CD4-positive, alpha-beta T cell (primary cell): ENCODE results near the gene PTPRN2. TPM values are rescaled to one million over a fixed set of nuclear protein-coding genes. Genes with fewer than 3 reads are reported as not detected.

Experiments
- ATAC-seq: fragments of 200-7000 bp; cut with Tn5 transposase; one replicate; pipeline ENCODE4 v1.10.0; 2022; ENCODE audit warnings: mild to moderate bottlenecking; ENCODE audit not compliant: poor library complexity
- CTCF ChIA-PET: fragments of 350-600 bp; sonication (Branson Sonifier 250); formaldehyde crosslinking; loops from one replicate; lab custom pipeline; 2021; ENCODE audit warnings: antibody characterized with exemption, inconsistent platforms; lab: Charles Lee
- POLR2A ChIA-PET: fragments of 350-600 bp; sonication (Branson Sonifier 250); formaldehyde crosslinking; loops from one replicate; lab custom pipeline; 2021; ENCODE audit warnings: antibody characterized with exemption, inconsistent platforms; lab: Charles Lee
- DNase-seq, 14 experiments: peaks; one replicate each; pipeline ENCODE4 v3.0.0-alpha.2; 2013 to 2020; ENCODE audit warnings: mixed read lengths in 2 of 14
- H3K27ac ChIP-seq, 2 donors: one replicate each; pipeline versions ENCODE4 v1.5.1 to v1.7.0; 2013; ENCODE audit warnings: low read length in 2 of 2, low read depth in 1 of 2, mild to moderate bottlenecking in 1 of 2
- H3K27me3 ChIP-seq, 2 experiments: 1 replicate in 1 of 2; 2 replicates in 1 of 2; pipeline versions ENCODE4 v1.6.1 to v1.7.0; 2013; ENCODE audit warnings: low read length in 2 of 2, control low read depth in 1 of 2, mild to moderate bottlenecking in 1 of 2, moderate library complexity in 1 of 2; ENCODE audit not compliant: insufficient read depth in 2 of 2, control insufficient read depth in 1 of 2
- H3K36me3 ChIP-seq: one replicate; pipeline ENCODE4 v1.6.1; 2013; ENCODE audit warnings: low read length, control low read depth; ENCODE audit not compliant: insufficient read depth
- H3K4me1 ChIP-seq: one replicate; pipeline ENCODE4 v1.6.1; 2013; ENCODE audit warnings: low read length, control low read depth; ENCODE audit not compliant: insufficient read depth
- H3K4me3 ChIP-seq: one replicate; pipeline ENCODE4 v1.5.1; 2013; ENCODE audit warnings: mild to moderate bottlenecking, low read length, moderate library complexity
- H3K9me3 ChIP-seq, 2 experiments: 1 replicate in 1 of 2; 2 replicates in 1 of 2; pipeline versions ENCODE4 v1.6.1 to v1.7.0; 2013; ENCODE audit warnings: low read length in 2 of 2, mild to moderate bottlenecking in 2 of 2, control low read depth in 1 of 2, moderate library complexity in 1 of 2; ENCODE audit not compliant: control insufficient read depth in 1 of 2, insufficient read depth in 1 of 2
- H3K27ac Mint-ChIP-seq: one replicate; pipeline ENCODE4 v1.8.0; 2020; ENCODE audit warnings: mixed read lengths
- H3K27me3 Mint-ChIP-seq: one replicate; pipeline ENCODE4 v1.8.0; 2021; ENCODE audit warnings: mixed read lengths
- H3K36me3 Mint-ChIP-seq: one replicate; pipeline ENCODE4 v1.8.0; 2021; ENCODE audit warnings: low read depth, mixed read lengths
- H3K4me1 Mint-ChIP-seq: one replicate; pipeline ENCODE4 v1.8.0; 2021; ENCODE audit warnings: low read depth, mixed read lengths
- H3K4me3 Mint-ChIP-seq: one replicate; pipeline ENCODE4 v1.8.0; 2020; ENCODE audit warnings: mild to moderate bottlenecking, mixed read lengths
- H3K9me3 Mint-ChIP-seq: one replicate; pipeline ENCODE4 v1.8.0; 2020; ENCODE audit warnings: mixed read lengths
- CTCF ChIP-seq: fragments of 200-600 bp; IDR thresholded peaks from one replicate; pipeline ENCODE4 v1.8.0; 2022; ENCODE audit warnings: antibody characterized with exemption, mild to moderate bottlenecking
- intact Hi-C, 2 experiments: fragments of 100-400 bp; cut with DNase I in 1 of 2; cut with micrococcal nuclease in 1 of 2; formaldehyde crosslinking; loops; one replicate each; pipeline versions ENCODE4 v1.15.1 to v1.9.0; 2023 to 2025; cut with DNase I, micrococcal nuclease
- total RNA-seq, 174 experiments: library from RNA in 2 of 174; stranded (reverse) in 2 of 174; gene quantifications; one replicate each; pipeline ENCODE4 v1.2.3 and lab custom pipeline; 2021 to 2026

PTPRN2 gene
- total RNA-seq, 2 experiments from 2014 or later = 0.34 to 0.44 TPM

GRCh38 chr7:157622408-157623205 is 965.0 kb downstream of the PTPRN2 start:
- no peak for TF ChIP-seq CTCF
- peak in 1 of 14 experiments; percentile 31 for DNase-seq
- no peak for ATAC-seq
- no peaks in the 10 kb centered on the region for H3K9me3 Mint-ChIP-seq
- ChIA-PET CTCF (interaction anchor here (1.2 kb wide), 1 partner anchor 11 kb away, joined by 3 read pairs; no protein-coding TSS in a partner anchor), POLR2A (interaction anchor here (1.2 to 1.5 kb wide), 3 partner anchors 8 to 15 kb away, joined by 4 to 7 read pairs (median 4); no protein-coding TSS in a partner anchor)
- no peak overlapping the region for H3K4me3 ChIP-seq
- no peaks in the 10 kb centered on the region for H3K27me3 Mint-ChIP-seq
- H3K4me3 Mint-ChIP-seq = peak overlapping the region; percentile 39
- H3K9me3 ChIP-seq = peaks cover 0 to 3% of the 10 kb centered on the region in 2 experiments
- peak overlapping the region; percentile 84 for H3K27ac Mint-ChIP-seq
- H3K4me1 Mint-ChIP-seq = peaks cover 65% of the 10 kb centered on the region
- H3K27me3 ChIP-seq = no peaks in the 10 kb centered on the region
- intact Hi-C loops = loop anchor here in 1 of 2 experiments (10.0 kb wide), 1 partner anchor 128 kb away; no protein-coding TSS in a partner anchor
- no peak overlapping the region for H3K27ac ChIP-seq
- H3K36me3 ChIP-seq = no peaks in the 10 kb centered on the region
- peaks cover 40% of the 10 kb centered on the region for H3K4me1 ChIP-seq
- no peaks in the 10 kb centered on the region for H3K36me3 Mint-ChIP-seq

- H3K9me3 ChIP-seq = peaks cover 0 to 3% of the 10 kb centered on the region in 2 experiments
- CTCF ChIA-PET = interaction anchor here (1.2 kb wide), 1 partner anchor 11 kb away, joined by 3 read pairs; no protein-coding TSS in a partner anchor
- no peak overlapping the region for H3K27ac ChIP-seq
- H3K4me1 Mint-ChIP-seq = peaks cover 59% of the 10 kb centered on the region
- no peak for TF ChIP-seq CTCF
- no peaks in the 10 kb centered on the region for H3K36me3 ChIP-seq
- no peaks in the 10 kb centered on the region for H3K36me3 Mint-ChIP-seq
- DNase-seq = peak in 12 of 14 experiments; percentile 17 to 68 (median 42)
- peak; percentile 77 for ATAC-seq
- no peaks in the 10 kb centered on the region for H3K27me3 ChIP-seq
- H3K27me3 Mint-ChIP-seq = no peaks in the 10 kb centered on the region
- POLR2A ChIA-PET = interaction anchor here (1.2 kb wide), 1 partner anchor 9 kb away, joined by 7 read pairs; no protein-coding TSS in a partner anchor
- H3K27ac Mint-ChIP-seq = peak overlapping the region; percentile 84
- H3K4me3 ChIP-seq = no peak overlapping the region
- intact Hi-C loops = loop anchor here in 1 of 2 experiments (10.0 kb wide), 1 partner anchor 127 kb away; no protein-coding TSS in a partner anchor
- H3K4me1 ChIP-seq = peaks cover 34% of the 10 kb centered on the region
- peak overlapping the region; percentile 39 for H3K4me3 Mint-ChIP-seq
- no peaks in the 10 kb centered on the region for H3K9me3 Mint-ChIP-seq
These were observed 965.6 kb downstream of the PTPRN2 start for GRCh38 chr7:157622000-157622399.

GRCh38 chr7:157621131-157621681 is 966.4 kb downstream of the PTPRN2 start:
- H3K36me3 Mint-ChIP-seq = no peaks in the 10 kb centered on the region
- Histone ChIP-seq H3K9me3 (peaks cover 0 to 3% of the 10 kb centered on the region in 2 experiments), H3K27ac (no peak overlapping the region), H3K4me1 (peaks cover 26% of the 10 kb centered on the region), H3K36me3 (no peaks in the 10 kb centered on the region), H3K27me3 (no peaks in the 10 kb centered on the region), H3K4me3 (no peak overlapping the region)
- ChIA-PET POLR2A (interaction anchor here (1.2 kb wide), 1 partner anchor 8 kb away, joined by 7 read pairs; no protein-coding TSS in a partner anchor), CTCF (no interaction called here)
- H3K4me1 Mint-ChIP-seq = peaks cover 51% of the 10 kb centered on the region
- no peak for TF ChIP-seq CTCF
- no peaks in the 10 kb centered on the region for H3K9me3 Mint-ChIP-seq
- peak overlapping the region; percentile 84 for H3K27ac Mint-ChIP-seq
- intact Hi-C loops = loop anchor here in 1 of 2 experiments (10.0 kb wide), 1 partner anchor 126 kb away; no protein-coding TSS in a partner anchor
- no peak for ATAC-seq
- no peak for DNase-seq
- no peak overlapping the region for H3K4me3 Mint-ChIP-seq
- H3K27me3 Mint-ChIP-seq = no peaks in the 10 kb centered on the region
